Measurements from ENCODE around the gene ARHGAP1. TPM values are rescaled to one million over a fixed set of nuclear protein-coding genes. Genes with fewer than 3 reads are reported as not detected.

Gene ARHGAP1
- total RNA-seq, 6 experiments from 2014 or later = 26.5 to 46.2 (median 30.9) TPM

DNA sequence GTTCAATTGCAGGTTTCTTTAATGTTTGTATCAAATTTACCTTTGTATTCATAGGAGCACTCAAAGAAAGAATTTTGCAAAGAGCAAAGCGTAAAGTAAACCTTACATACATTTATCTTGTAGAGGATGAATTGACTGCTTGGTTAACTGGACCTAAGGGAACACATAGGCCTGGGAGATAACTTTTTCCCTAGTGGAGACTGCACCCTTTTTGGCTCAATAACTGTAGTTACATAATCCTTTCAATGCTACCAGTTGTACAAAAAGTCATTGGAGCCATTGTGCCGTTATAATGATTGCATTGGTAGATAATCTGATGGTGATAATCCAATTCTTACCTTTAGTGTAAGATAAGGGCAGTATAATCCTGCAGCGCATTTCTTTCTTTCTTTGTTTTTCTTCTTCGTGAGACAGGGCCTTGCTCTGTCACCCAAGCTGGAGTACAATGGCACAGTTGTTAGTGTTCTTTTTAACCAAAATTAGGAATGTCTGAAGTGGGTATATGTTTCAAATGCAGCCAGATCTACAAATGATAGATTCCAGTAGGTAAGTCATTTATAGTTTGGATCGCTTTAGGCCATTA lies 64.8 kb downstream of the ARHGAP1 start:
- intact Hi-C loops (cut with DNase I) = loop anchor here in 1 of 2 donors (10.0 kb wide), 1 partner anchor 529 kb away; no protein-coding TSS in a partner anchor
- no peak for DNase-seq
- Histone ChIP-seq H3K9me3 (no peaks in the 10 kb centered on the region), H3K27me3 (no peaks in the 10 kb centered on the region), H3K27ac (no peak overlapping the region), H3K36me3 (peaks cover 0 to 11% (median 3%) of the 10 kb centered on the region in 4 donors), H3K4me3 (no peak overlapping the region), H3K4me1 (peaks cover 0 to 27% (median 10%) of the 10 kb centered on the region in 4 donors)
- no peak for TF ChIP-seq CTCF (IDR thresholded peaks at IDR 0.05)
- no peak for TF ChIP-seq POLR2A (IDR thresholded peaks at IDR 0.05)
- 80% methylated on average over 5 of the region's 5 CpGs for WGBS (ENCODE audit: insufficient coverage, low coverage, low lambda C conversion rate, missing lambda C conversion rate)
- ATAC-seq = peak in 1 of 4 donors; percentile 57

DNA sequence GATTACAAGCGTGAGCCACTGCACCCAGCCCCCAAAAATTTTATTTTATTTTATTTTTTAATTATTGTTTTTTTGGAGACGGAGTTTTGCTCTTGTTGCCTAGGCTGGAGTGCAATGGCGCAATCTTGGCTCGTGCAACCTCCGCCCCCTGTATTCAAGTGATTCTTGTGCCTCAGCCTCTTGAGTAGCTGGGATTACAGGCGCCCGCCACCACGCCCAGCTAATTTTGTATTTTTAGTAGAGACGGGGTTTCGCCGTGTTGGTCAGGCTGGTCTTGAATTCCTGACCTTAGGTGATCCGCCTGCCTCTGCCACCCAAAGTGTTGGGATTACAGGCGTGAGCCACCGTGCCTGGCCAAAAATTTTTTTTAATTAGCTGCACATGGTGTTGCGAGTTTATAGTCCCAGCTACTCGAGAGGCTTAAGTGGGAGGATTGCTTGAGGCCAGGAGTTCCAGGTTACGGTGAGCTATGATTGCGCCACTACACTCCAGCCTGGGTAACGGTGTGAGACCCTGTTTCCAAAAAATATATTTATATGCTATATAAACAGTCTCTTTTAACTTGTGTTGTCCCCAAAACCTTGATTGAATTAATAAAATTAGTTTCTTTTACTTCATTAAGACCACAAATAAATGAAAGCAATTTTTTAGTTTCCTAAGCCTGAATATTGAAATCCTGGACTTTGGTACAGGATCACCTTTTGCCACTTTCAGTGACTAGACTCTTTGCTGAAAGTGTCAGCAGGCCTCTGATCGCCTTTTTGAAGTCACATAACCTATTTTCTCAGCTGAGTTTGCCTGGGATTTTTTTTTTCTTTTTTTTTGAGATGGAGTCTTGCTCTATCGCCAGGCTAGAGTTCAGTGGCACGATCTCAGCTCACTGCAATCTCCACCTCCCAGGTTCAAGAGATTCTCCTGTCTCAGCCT lies 66.9 kb downstream of the ARHGAP1 start:
- Histone ChIP-seq H3K36me3 (peaks cover 0 to 11% (median 3%) of the 10 kb centered on the region in 4 donors), H3K27me3 (no peaks in the 10 kb centered on the region), H3K27ac (peak overlapping the region in 2 of 3 donors; percentile 62 to 76), H3K9me3 (no peaks in the 10 kb centered on the region), H3K4me1 (peaks cover 0 to 20% (median 8%) of the 10 kb centered on the region in 4 donors), H3K4me3 (peak overlapping the region in 1 of 3 donors; percentile 5)
- ATAC-seq (peak; percentile 78 to 87 (median 81)), DNase-seq (no peak)
- WGBS (ENCODE audit: insufficient coverage, low coverage, low lambda C conversion rate, missing lambda C conversion rate) = 65% methylated on average over 21 of the region's 22 CpGs
- TF ChIP-seq POLR2A (IDR thresholded peaks at IDR 0.05) = no peak
- TF ChIP-seq CTCF (IDR thresholded peaks at IDR 0.05) = no peak
- intact Hi-C loops (cut with DNase I) = loop anchor here in 1 of 2 donors (10.0 kb wide), 1 partner anchor 531 kb away; no protein-coding TSS in a partner anchor

GRCh38 chr11:46632502-46632901 lies 67.9 kb downstream of the ARHGAP1 start:
- WGBS (ENCODE audit: insufficient coverage, low coverage, low lambda C conversion rate, missing lambda C conversion rate) = 43% methylated on average over 1 of the region's 1 CpG
- ATAC-seq = no peak

More at GRCh38 chr11:46632502-46632901, 67.9 kb downstream of the ARHGAP1 start:
- TF ChIP-seq POLR2A (IDR thresholded peaks at IDR 0.05) (no peak), CTCF (IDR thresholded peaks at IDR 0.05) (no peak)
- Histone ChIP-seq H3K9me3 (no peaks in the 10 kb centered on the region), H3K27me3 (no peaks in the 10 kb centered on the region), H3K4me3 (no peak overlapping the region), H3K36me3 (peaks cover 0 to 9% (median 3%) of the 10 kb centered on the region in 4 donors), H3K27ac (no peak overlapping the region), H3K4me1 (peaks cover 0 to 20% (median 8%) of the 10 kb centered on the region in 4 donors)
- intact Hi-C loops (cut with DNase I) = loop anchor here in 1 of 2 donors (10.0 kb wide), 1 partner anchor 532 kb away; no protein-coding TSS in a partner anchor
- DNase-seq = no peak

Data from right lobe of liver (tissue), 6 donors.